Iris pigment epithelial cell (primary cell): Measurements from ENCODE around the gene DOK7.

ENCODE experiments used
- DNase-seq: peaks from one replicate; pipeline ENCODE4 v3.0.0-alpha.2; 2011; ENCODE audit warnings: low read depth

Gene DOK7

GRCh38 chr4:3463556-3464348, 646 bp downstream of the DOK7 start:
- no peak for DNase-seq

- no peak for DNase-seq
Measured at GRCh38 chr4:3464349-3464905, 1.3 kb downstream of the DOK7 start.

DNA sequence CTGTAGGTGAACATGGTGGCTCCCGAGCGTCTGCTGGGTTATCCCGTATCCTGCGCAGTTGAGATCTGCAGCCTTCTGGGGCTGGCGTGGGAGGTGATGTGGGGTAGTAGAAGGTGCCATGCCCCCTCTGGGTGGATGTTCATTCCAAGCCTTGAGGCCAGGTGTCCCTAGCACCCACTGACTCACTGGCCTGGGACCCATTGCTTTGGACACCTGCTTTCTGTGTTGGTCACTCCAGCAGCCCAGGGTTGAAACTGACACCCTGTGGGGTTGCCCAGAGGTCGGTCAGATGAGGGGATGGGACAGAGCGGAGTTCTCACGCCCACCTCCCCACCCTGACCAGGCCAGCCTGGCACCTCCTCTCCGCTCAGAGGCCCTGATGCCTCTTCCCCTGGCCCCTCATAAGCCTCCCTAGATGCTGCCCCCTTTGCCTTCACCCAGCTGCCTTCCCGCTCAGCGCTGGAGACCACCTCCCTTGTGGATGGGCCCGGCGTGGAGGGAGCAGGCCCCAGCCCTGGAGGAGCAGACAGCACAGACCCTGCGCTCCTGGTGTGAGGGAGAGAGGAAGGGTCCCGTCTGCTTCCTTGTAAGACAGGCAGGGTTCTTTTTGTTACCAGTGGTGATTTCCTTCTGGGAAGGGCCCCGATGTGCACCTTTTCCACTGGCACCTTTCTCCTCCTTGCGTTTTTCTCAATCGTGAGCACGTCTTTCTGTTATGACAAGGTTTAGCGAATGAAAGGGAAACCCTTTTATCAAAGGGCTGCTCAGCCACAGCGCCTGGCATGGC, 2.0 kb downstream of the DOK7 start:
- no peak for DNase-seq

DNA sequence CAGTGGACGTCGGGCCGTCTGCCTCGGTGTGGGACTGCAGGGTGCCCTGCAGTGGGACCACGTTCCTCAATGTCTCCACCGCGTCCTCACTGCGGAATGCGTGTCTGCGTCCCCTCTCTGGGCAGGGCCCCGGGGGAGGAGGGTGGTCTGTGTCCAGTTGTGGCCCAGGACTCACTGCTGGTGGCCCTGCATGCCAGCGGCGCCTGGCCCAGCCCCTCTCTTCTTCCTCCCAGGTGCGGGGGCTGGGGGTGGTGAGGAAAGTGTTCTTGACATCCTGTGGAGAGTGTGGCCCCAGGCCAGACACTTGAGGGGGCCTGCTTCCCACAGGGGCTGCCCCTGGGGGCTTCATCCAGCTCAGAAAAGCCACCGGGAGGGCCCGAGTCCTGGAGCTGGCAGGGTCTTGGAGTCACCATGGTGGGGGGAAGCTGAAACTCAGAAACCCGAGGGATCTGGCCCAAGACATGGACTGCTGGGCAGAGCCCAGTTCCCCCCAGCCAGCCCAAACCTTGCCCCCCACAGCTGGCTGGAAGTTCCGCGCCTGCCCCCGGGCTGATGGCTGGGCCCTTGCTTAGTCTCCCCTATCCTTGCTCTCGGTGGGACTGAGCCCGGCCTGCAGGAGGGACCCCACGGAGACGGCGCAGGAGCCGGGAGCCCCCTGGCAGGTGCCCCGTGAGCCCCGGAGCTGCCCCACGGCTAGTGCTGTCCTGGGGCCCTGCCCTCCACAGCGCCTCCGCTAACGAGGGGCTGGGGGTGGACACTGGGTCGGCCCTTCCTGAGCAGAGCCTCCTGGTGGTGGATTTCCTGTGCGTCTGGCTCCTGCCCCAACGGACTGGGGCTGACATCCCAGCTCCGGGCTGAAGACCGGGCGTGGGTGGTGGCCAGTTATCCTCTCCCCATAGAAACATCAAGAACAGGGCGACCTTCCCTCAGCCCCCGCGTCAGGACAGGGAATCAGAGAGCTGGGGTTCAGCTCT, 2.9 kb downstream of the DOK7 start:
- DNase-seq, result no peak

DNA sequence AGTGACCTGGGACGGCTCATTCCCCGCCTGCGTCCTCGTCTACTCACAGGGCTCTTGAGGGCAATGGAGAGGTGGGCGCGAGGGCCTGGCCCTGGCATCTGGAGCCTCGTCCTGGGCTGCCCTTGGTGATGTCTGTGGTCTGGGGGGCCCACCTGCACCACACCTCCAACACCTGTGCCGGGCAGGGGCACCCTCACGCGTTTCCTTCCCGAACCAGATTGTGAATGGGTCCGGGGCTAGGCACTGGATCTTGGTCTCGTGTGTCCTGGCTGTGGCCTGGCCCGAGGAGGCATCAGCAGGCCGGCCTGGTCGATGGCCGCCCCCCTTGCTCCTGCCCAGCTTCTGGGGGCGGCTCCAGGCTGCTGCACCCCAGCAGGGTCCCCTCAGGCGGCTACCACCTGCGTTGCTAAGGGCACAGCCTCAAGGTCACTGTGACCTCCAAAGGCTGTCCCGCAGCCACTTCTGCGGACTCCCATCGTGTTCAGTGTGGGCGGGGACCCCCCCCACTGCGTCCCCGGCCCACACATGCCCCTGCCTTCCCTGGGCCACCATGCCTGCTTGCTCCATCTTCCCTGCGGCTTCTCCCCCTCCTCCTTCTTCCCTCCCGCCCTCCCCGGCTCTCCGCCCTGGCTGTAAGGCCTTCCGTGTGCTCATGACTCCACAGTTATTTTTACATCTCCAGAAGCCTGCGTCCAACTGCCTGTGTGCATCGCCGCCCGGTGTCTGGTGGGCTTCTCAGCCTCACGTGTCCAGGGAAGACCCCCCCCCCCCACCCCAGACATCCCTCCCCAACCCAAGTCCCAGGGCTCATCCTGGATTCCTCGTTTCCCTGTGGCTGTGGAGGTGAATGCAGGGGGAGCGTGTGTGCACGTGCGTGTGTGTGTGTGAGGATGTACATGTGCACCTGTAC, 3.8 kb downstream of the DOK7 start:
- DNase-seq, result no peak

- DNase-seq, result no peak
Measured at GRCh38 chr4:3467601-3468031, 4.5 kb downstream of the DOK7 start.

- no peak for DNase-seq
Measured at GRCh38 chr4:3468154-3468553, 5.0 kb downstream of the DOK7 start.

- no peak for DNase-seq
Measured at GRCh38 chr4:3468804-3469203, 5.7 kb downstream of the DOK7 start.

DNA sequence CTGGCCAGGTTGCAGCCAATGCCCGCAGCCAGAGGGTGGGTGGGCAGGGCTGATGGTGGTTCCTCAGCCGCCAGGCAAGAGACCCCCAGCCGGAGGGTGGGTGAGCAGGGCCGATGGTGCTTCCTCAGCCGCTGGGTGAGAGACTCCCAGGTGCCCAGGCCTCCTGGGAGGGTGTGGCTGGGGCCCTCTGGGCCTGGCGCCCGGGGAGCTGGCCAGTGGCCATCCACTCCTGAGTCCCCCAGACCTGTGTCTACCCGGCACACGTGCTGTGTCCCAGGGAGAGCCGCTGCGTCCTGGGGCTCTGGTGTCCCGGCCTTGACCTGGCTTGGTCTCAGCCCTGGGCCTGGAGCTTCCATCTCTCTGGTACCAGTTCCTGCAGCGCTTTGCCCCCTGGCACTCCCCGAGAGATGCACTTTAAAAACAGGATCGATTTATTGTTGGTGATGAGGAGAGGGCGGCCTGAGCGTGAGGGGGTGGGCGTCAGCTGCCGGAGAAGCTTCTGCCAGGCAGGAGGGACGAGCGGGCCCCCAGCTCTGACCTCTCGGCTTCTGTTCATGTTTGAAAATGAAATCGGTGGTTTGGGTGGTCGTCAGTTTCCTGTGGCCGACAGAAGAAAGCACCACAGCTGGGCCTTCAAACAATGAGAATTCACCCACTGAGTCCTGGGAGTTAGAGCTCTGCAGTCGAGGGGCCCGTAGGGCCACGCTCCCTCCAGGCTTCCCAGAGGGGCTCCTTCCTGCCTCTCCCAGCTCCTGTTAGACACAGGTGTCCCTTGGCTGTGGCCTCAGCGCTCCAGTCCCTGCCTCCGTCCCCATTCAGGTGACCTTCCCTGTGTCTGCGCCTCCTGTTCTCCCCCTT, 6.5 kb downstream of the DOK7 start:
- DNase-seq, result no peak

- peak; percentile 58 for DNase-seq
Measured at GRCh38 chr4:3470244-3471097, 7.4 kb downstream of the DOK7 start.

DNA sequence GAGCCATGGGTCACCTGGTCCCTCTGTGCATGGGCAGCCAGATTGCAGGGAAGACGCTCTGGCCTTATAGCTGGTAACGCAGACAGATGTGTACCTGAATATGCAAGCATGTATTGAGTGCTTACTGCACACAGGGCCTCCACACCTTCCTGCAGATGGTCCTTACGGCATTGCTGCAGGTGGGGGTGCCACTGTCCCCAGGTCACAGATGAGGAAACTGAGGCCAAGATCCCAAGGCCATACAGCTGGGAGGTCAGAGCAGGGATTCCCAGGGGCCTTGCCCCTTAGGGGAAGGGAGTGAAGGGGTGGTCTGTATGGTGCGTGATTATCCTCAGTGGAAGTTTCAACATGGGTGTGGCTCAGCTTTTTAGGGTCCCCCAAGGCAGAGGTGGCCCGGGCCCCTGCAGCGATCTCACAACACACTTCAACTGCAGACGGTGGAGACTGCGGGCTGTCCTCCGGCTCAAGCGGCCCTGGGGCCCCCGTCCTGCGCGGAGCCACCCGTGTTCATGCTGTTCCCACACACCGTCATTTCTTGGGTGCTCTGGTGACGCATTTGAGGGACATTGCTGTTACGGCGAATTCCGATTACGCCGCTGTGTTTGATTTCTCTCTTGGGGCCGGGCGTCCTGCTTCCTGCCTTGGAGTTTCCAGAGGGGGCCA, 8.1 kb downstream of the DOK7 start:
- no peak for DNase-seq

DNA sequence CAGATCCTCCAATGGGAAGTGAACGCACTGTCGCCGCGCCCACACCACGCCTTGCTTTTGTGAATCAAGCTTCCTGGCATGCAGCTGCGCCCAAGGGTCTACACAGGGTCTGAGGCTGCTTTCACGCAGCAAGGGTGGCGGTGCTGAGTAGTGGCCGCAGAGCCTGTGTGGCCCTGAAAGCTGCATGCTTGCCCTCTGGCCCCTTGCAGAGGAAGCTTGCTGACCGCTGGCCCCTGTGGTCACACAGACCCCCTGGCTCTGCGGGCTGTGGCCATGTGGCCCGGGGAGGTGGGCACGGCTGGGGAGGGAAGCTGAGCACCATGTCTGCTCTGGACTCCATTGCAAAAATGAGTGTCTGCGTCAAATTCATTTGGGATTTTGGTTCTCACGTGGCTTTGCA, 8.8 kb downstream of the DOK7 start:
- no peak for DNase-seq

- no peak for DNase-seq
Measured at GRCh38 chr4:3472411-3473141, 9.5 kb downstream of the DOK7 start.

- no peak for DNase-seq
Measured at GRCh38 chr4:3473181-3473950, 10.3 kb downstream of the DOK7 start.

GRCh38 chr4:3473996-3474765, 11.1 kb downstream of the DOK7 start:
- DNase-seq, result no peak
